ENCODE results near the gene ZBTB20. TPM values are rescaled to one million over a fixed set of nuclear protein-coding genes. Genes with fewer than 3 reads are reported as not detected.

The ZBTB20 gene
- total RNA-seq, 2 donors from 2014 or later = 111 to 189 TPM

GRCh38 chr3:114356525-114356924 lies 790.6 kb downstream of the ZBTB20 start:
- no peaks in the 10 kb centered on the region for H3K36me3 ChIP-seq
- H3K4me1 ChIP-seq (replicated peaks) = no peaks in the 10 kb centered on the region
- no peaks in the 10 kb centered on the region for H3K27me3 ChIP-seq (replicated peaks; ENCODE audit: insufficient read depth)
- H3K27ac ChIP-seq = no peak overlapping the region
- no peak for DNase-seq (ENCODE audit: low spot score)
- H3K4me3 ChIP-seq = no peak overlapping the region
- WGBS = 92% methylated on average over 1 of the region's 1 CpG
- no peak for TF ChIP-seq POLR2A (IDR thresholded peaks at IDR 0.05)
- TF ChIP-seq CTCF (IDR thresholded peaks at IDR 0.05) = no peak
- no peak for TF ChIP-seq POLR2AphosphoS5 (IDR thresholded peaks at IDR 0.05)
- H3K9me3 ChIP-seq = no peaks in the 10 kb centered on the region
- intact Hi-C loops (cut with DNase I) = no loop called here

- WGBS = 72% methylated on average over 4 of the region's 4 CpGs
- Histone ChIP-seq H3K9me3 (no peaks in the 10 kb centered on the region), H3K27ac (no peak overlapping the region), H3K4me1 (replicated peaks) (no peaks in the 10 kb centered on the region), H3K4me3 (no peak overlapping the region), H3K27me3 (replicated peaks; ENCODE audit: insufficient read depth) (no peaks in the 10 kb centered on the region), H3K36me3 (no peaks in the 10 kb centered on the region)
- TF ChIP-seq POLR2AphosphoS5 (IDR thresholded peaks at IDR 0.05) (no peak), CTCF (IDR thresholded peaks at IDR 0.05) (no peak), POLR2A (IDR thresholded peaks at IDR 0.05) (no peak)
- intact Hi-C loops (cut with DNase I) = no loop called here
- DNase-seq (ENCODE audit: low spot score) = no peak
Measured at GRCh38 chr3:114356066-114356465, 791.0 kb downstream of the ZBTB20 start.

DNA sequence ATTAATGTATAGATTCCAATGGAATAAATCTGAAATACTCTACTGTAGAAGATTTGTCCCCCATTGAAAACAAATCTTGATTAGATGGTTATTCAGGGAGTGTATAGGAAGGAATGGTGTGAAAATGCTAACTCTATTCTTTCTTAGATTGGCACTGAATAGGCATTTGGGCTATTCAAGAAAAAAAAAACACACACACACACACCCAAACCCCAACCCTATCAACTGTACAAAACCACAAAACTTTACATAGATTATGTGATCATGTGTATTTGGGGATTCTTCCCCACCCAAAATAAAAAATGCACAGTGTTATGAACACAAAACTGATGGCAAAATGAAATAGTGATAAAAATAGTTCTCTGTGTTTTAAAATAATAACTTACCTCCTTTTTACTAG lies 791.4 kb downstream of the ZBTB20 start:
- Histone ChIP-seq H3K36me3 (peaks cover 0 to 2% of the 10 kb centered on the region in 2 donors), H3K27me3 (replicated peaks; ENCODE audit: insufficient read depth) (no peaks in the 10 kb centered on the region), H3K9me3 (no peaks in the 10 kb centered on the region), H3K27ac (no peak overlapping the region), H3K4me1 (replicated peaks) (no peaks in the 10 kb centered on the region), H3K4me3 (no peak overlapping the region)
- DNase-seq (ENCODE audit: low spot score) = no peak
- intact Hi-C loops (cut with DNase I) = no loop called here
- no peak for TF ChIP-seq POLR2A (IDR thresholded peaks at IDR 0.05)
- no peak for TF ChIP-seq CTCF (IDR thresholded peaks at IDR 0.05)
- no peak for TF ChIP-seq POLR2AphosphoS5 (IDR thresholded peaks at IDR 0.05)

DNA sequence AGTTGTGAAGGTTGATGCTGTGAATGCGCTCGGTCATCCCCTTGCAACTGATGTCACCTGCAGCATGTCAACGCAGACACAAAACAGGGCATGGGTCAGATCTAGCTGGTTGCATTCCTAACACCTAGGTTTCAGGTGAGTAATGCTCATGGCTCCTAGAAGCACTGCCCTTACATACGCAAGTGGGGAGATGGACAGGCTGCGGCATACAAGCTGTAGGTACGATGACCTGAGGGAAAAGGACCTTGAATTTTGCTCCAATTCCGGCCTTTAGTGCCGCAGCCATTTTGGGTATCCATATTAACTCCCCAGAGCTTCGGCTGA lies 795.3 kb downstream of the ZBTB20 start:
- no peaks in the 10 kb centered on the region for H3K27me3 ChIP-seq (replicated peaks; ENCODE audit: insufficient read depth)
- no peak overlapping the region for H3K4me3 ChIP-seq
- 97% methylated on average over 9 of the region's 9 CpGs for WGBS
- no peaks in the 10 kb centered on the region for H3K4me1 ChIP-seq (replicated peaks)
- TF ChIP-seq POLR2AphosphoS5 (IDR thresholded peaks at IDR 0.05) (no peak), CTCF (IDR thresholded peaks at IDR 0.05) (no peak)
- intact Hi-C loops (cut with DNase I) = no loop called here
- DNase-seq (ENCODE audit: low spot score) = no peak
- no peak overlapping the region for H3K27ac ChIP-seq
- H3K36me3 ChIP-seq = peaks cover 0 to 5% of the 10 kb centered on the region in 2 donors
- no peaks in the 10 kb centered on the region for H3K9me3 ChIP-seq

- Histone ChIP-seq H3K4me1 (replicated peaks) (no peaks in the 10 kb centered on the region), H3K9me3 (no peaks in the 10 kb centered on the region), H3K4me3 (no peak overlapping the region), H3K36me3 (peaks cover 0 to 5% of the 10 kb centered on the region in 2 donors), H3K27ac (no peak overlapping the region), H3K27me3 (replicated peaks; ENCODE audit: insufficient read depth) (no peaks in the 10 kb centered on the region)
- TF ChIP-seq CTCF (IDR thresholded peaks at IDR 0.05) = no peak
- no peak for TF ChIP-seq POLR2A (IDR thresholded peaks at IDR 0.05)
- no peak for TF ChIP-seq POLR2AphosphoS5 (IDR thresholded peaks at IDR 0.05)
- WGBS = 98% methylated on average over 59 of the region's 64 CpGs
- no peak for DNase-seq (ENCODE audit: low spot score)
- intact Hi-C loops (cut with DNase I) = no loop called here
Measured at GRCh38 chr3:114351123-114351821, 795.8 kb downstream of the ZBTB20 start.
